ENCODE data around the gene HACD3. TPM values are rescaled to one million over a fixed set of nuclear protein-coding genes. Genes with fewer than 3 reads are reported as not detected.

The HACD3 gene
- total RNA-seq, 1 experiment from 2014 or later, result 133 TPM

- Mint-ChIP-seq H3K4me1 (peaks cover 8 to 9% of the 10 kb centered on the region in 2 experiments), H3K27me3 (ENCODE audit: low read depth) (peaks cover 2% of the 10 kb centered on the region), H3K36me3 (ENCODE audit: insufficient read depth in 1 of 3, low read depth in 3 of 3) (no peaks in the 10 kb centered on the region), H3K27ac (no peak overlapping the region), H3K9me3 (no peaks in the 10 kb centered on the region), H3K4me3 (no peak overlapping the region)
- H3K27ac ChIP-seq (ENCODE audit: insufficient read length, low read depth, low read length), result no peak overlapping the region
- no peak overlapping the region for H3K23ac ChIP-seq (ENCODE audit: insufficient read length, low read depth, low read length)
- H3K27me3 ChIP-seq (ENCODE audit: insufficient read depth, low read length), result no peaks in the 10 kb centered on the region
- no peak overlapping the region for H2BK20ac ChIP-seq (ENCODE audit: low read depth, low read length, poor library complexity, severe bottlenecking)
- no peak overlapping the region for H2BK15ac ChIP-seq (ENCODE audit: low read depth, low read length)
- no peaks in the 10 kb centered on the region for H3K9me3 ChIP-seq (ENCODE audit: control insufficient read depth, low read depth, low read length)
- H3K4ac ChIP-seq (ENCODE audit: low read depth, low read length), result no peak overlapping the region
- H3K14ac ChIP-seq (ENCODE audit: insufficient read depth, low read length), result no peak overlapping the region
- no peak for TF ChIP-seq CTCF (conservative IDR thresholded peaks at IDR 0.05)
- H3K9ac ChIP-seq (ENCODE audit: extremely low read depth, insufficient read length, low read length), result no peak overlapping the region
- no peaks in the 10 kb centered on the region for H4K20me1 ChIP-seq (ENCODE audit: control insufficient read depth, insufficient read depth, insufficient read length)
- no peak overlapping the region for H4K91ac ChIP-seq (ENCODE audit: insufficient read length, low read depth, low read length)
- H3T11ph ChIP-seq (ENCODE audit: low read length), result no peak overlapping the region
- H3K4me2 ChIP-seq (ENCODE audit: insufficient read depth, insufficient read length, low read length), result no peak overlapping the region
- H2BK12ac ChIP-seq (ENCODE audit: insufficient read length, low read depth, low read length), result no peak overlapping the region
- no peaks in the 10 kb centered on the region for H3K79me1 ChIP-seq (ENCODE audit: insufficient read depth, low read depth, low read length, poor library complexity, severe bottlenecking)
- H2BK5ac ChIP-seq (ENCODE audit: insufficient read length, low read length), result no peak overlapping the region
- no peak for DNase-seq
- WGBS (ENCODE audit: extremely low coverage, insufficient read length, low lambda C conversion rate), result no CpG with 5 or more reads among the region's 10 CpGs
- no peak overlapping the region for H4K8ac ChIP-seq (replicated peaks; ENCODE audit: insufficient read length, low read depth, low read length)
- no peaks in the 10 kb centered on the region for H3K23me2 ChIP-seq (ENCODE audit: insufficient read length, low read depth, low read length, poor library complexity, severe bottlenecking)
- H2AFZ ChIP-seq (ENCODE audit: low read length), result no peak overlapping the region
- H3K4me1 ChIP-seq (ENCODE audit: insufficient read depth, low read length), result no peaks in the 10 kb centered on the region
- no peak overlapping the region for H4K5ac ChIP-seq (ENCODE audit: insufficient read length, low read depth, low read length)
- H3K56ac ChIP-seq (ENCODE audit: insufficient read length, low read depth, low read length), result no peak overlapping the region
- H3K79me2 ChIP-seq (ENCODE audit: insufficient read depth, low read length), result no peaks in the 10 kb centered on the region
- H2BK120ac ChIP-seq (ENCODE audit: low read depth, low read length, poor library complexity, severe bottlenecking), result no peak overlapping the region
- H2AK5ac ChIP-seq (ENCODE audit: insufficient read length, low read length), result no peak overlapping the region
- H3K18ac ChIP-seq (ENCODE audit: insufficient read length, low read depth, low read length), result no peak overlapping the region
These were observed 6.0 kb upstream of the HACD3 start for GRCh38 chr15:65524226-65524625.

Measured in H9 (cell line).